HL-60 (cell line): ENCODE results near the gene IMP4.

Experiments used
- CTCF ChIP-seq: IDR thresholded peaks from one replicate; pipeline ENCODE4 v1.5.1; 2011; ENCODE audit warnings: low read length, control low read depth, inconsistent platforms; ENCODE audit not compliant: insufficient read depth
- GABPA ChIP-seq: IDR thresholded peaks from 2 replicates; pipeline ENCODE4 v1.6.1; 2012; ENCODE audit warnings: low read depth
- POLR2AphosphoS5 ChIP-seq: IDR thresholded peaks from 2 replicates; pipeline ENCODE4 v1.6.1; 2012; ENCODE audit warnings: low read depth
- REST ChIP-seq: IDR thresholded peaks from 2 replicates; pipeline ENCODE4 v1.6.1; 2012; ENCODE audit warnings: low read depth; ENCODE audit not compliant: insufficient replicate concordance

- TF ChIP-seq CTCF (no peak), GABPA (no peak), POLR2AphosphoS5 (no peak), REST (no peak)
Measured at GRCh38 chr2:130300970-130301348, 41.7 kb upstream of the IMP4 start.
